ENCODE results near the gene KCNK10. TPM values are rescaled to one million over a fixed set of nuclear protein-coding genes. Genes with fewer than 3 reads are reported as not detected.

The KCNK10 gene
- total and polyA plus RNA-seq, 4 donors = not detected

GRCh38 chr14:88154926-88155325 lies 168.1 kb downstream of the KCNK10 start:
- no peak overlapping the region for H3K4me3 ChIP-seq (ENCODE audit: low read length in 2 of 2)
- ATAC-seq (ENCODE audit: low FRiP score) (no peak), DNase-seq (no peak)
- peaks cover 3% of the 10 kb centered on the region for H3K9me3 ChIP-seq (ENCODE audit: control insufficient read depth, low read length)
- H3K36me3 ChIP-seq (ENCODE audit: control insufficient read depth in 1 of 2, insufficient read depth in 2 of 2, low read length in 1 of 2) = no peaks in the 10 kb centered on the region
- WGBS, 2 donors = 77 to 92% methylated on average over 6 of the region's 6 CpGs
- no peak overlapping the region for H3K27ac ChIP-seq (ENCODE audit: low read depth in 1 of 2, low read length in 2 of 2)
- H3K4me1 ChIP-seq (ENCODE audit: control insufficient read depth in 1 of 2, insufficient read depth in 2 of 2, low read length in 2 of 2) = no peaks in the 10 kb centered on the region
- H3K27me3 ChIP-seq (ENCODE audit: control insufficient read depth in 1 of 2, insufficient read depth in 2 of 2, low read length in 1 of 2) = peaks cover 0 to 2% of the 10 kb centered on the region in 2 donors
- intact Hi-C loops (cut with DNase I) = no loop called here

DNA sequence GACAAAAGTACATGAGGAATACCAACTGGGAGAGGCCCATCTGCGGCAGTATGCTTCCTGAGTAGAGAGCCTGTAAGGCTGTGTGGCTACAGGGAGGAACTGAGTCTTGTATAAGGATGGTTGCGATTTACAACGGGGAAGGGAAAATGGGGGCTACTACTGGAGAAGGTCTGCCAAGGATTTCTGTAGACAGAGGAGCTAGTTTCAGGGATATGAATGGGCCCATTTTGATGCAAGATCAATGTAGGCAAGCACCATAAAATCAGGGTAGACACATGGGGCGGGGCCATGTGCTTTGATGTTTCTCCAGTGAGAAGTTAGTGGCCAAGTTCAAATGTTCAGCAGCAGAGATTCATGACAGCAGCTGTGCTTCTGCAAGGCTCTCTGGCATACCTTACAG lies 168.7 kb downstream of the KCNK10 start:
- ATAC-seq (ENCODE audit: low FRiP score) (no peak), DNase-seq (no peak)
- H3K27ac ChIP-seq (ENCODE audit: low read depth in 1 of 2, low read length in 2 of 2) = no peak overlapping the region
- H3K36me3 ChIP-seq (ENCODE audit: control insufficient read depth in 1 of 2, insufficient read depth in 2 of 2, low read length in 1 of 2) = no peaks in the 10 kb centered on the region
- no peak overlapping the region for H3K4me3 ChIP-seq (ENCODE audit: low read length in 2 of 2)
- H3K4me1 ChIP-seq (ENCODE audit: control insufficient read depth in 1 of 2, insufficient read depth in 2 of 2, low read length in 2 of 2) = no peaks in the 10 kb centered on the region
- peaks cover 3% of the 10 kb centered on the region for H3K9me3 ChIP-seq (ENCODE audit: control insufficient read depth, low read length)
- H3K27me3 ChIP-seq (ENCODE audit: control insufficient read depth in 1 of 2, insufficient read depth in 2 of 2, low read length in 1 of 2) = peaks cover 0 to 2% of the 10 kb centered on the region in 2 donors
- intact Hi-C loops (cut with DNase I) = no loop called here
- 93 to 96% methylated on average over 4 of the region's 4 CpGs for WGBS, 2 donors

DNA sequence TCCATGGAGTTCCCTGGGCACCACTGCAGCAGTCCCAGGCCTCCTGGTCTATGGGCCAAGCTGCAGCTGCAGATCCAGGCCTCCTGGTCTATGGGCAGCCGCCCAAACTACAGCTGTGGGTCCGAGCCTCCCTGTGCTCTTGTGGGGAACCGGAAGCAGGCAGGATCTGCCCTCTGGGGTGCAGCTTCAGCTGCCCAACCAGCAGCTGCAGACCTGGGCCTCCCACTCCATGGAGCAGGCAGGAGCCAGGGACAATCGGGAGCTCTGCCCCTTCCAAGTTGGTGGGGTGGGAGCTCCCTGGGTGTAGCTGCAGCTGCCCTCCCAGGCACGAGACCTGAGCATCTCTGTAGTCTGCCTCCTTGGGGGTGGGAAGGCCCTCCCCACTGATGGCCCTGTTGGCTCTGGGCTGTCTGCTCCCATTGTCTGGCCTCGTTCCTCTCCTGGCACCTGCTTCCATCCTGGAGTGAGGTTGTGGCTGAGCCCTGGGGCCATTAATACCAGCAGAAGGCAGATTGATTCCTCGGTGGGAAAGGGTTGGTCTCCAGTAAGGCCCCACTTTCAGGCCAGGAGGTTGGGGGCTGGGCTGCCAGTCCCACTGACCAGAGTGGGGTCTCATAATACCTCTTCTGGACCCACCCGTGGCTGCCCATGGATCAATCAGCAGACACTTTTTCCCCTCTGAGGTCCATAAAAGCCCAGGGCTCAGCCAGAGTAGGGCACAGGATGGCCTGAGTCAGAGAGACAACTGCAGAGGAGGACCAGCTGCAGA lies 176.0 kb downstream of the KCNK10 start:
- intact Hi-C loops (cut with DNase I) = no loop called here
- DNase-seq (no peak), ATAC-seq (ENCODE audit: low FRiP score) (no peak)
- H3K27me3 ChIP-seq (ENCODE audit: control insufficient read depth in 1 of 2, insufficient read depth in 2 of 2, low read length in 1 of 2) = peaks cover 0 to 1% of the 10 kb centered on the region in 2 donors
- H3K4me3 ChIP-seq (ENCODE audit: low read length in 2 of 2) = no peak overlapping the region
- peaks cover 2% of the 10 kb centered on the region for H3K9me3 ChIP-seq (ENCODE audit: control insufficient read depth, low read length)
- no peaks in the 10 kb centered on the region for H3K36me3 ChIP-seq (ENCODE audit: control insufficient read depth in 1 of 2, insufficient read depth in 2 of 2, low read length in 1 of 2)
- no peak overlapping the region for H3K27ac ChIP-seq (ENCODE audit: low read depth in 1 of 2, low read length in 2 of 2)
- 92 to 95% methylated on average over 8 of the region's 8 CpGs for WGBS, 2 donors
- no peaks in the 10 kb centered on the region for H3K4me1 ChIP-seq (ENCODE audit: control insufficient read depth in 1 of 2, insufficient read depth in 2 of 2, low read length in 2 of 2)

DNA sequence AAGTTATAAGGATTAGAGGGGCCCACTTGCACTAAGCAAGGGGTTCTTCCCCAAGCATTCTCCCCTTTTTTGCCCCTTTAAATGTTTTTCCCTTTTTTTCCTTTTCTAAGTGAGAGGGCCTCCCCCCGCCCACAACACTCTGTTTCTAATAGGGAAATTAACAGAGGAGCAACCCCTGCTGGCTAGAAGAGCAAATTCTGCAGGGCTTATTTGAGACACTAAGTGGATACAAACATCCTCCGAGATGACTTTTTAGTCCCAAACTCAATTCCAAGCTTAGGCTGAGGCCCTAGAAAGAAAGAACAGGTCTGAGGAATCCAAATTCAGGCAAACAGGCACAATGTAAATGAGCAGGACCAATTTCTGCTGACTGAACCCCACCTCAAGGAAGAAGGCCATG lies 179.3 kb downstream of the KCNK10 start:
- no peak for DNase-seq
- Histone ChIP-seq H3K27me3 (ENCODE audit: control insufficient read depth in 1 of 2, insufficient read depth in 2 of 2, low read length in 1 of 2) (no peaks in the 10 kb centered on the region), H3K36me3 (ENCODE audit: control insufficient read depth in 1 of 2, insufficient read depth in 2 of 2, low read length in 1 of 2) (no peaks in the 10 kb centered on the region), H3K27ac (ENCODE audit: low read depth in 1 of 2, low read length in 2 of 2) (no peak overlapping the region), H3K4me1 (ENCODE audit: control insufficient read depth in 1 of 2, insufficient read depth in 2 of 2, low read length in 2 of 2) (no peaks in the 10 kb centered on the region), H3K4me3 (ENCODE audit: low read length in 2 of 2) (no peak overlapping the region), H3K9me3 (ENCODE audit: control insufficient read depth, low read length) (no peaks in the 10 kb centered on the region)
- no peak for ATAC-seq (ENCODE audit: low FRiP score)
- intact Hi-C loops (cut with DNase I) = no loop called here
- 76 to 92% methylated on average over 2 of the region's 2 CpGs for WGBS, 2 donors

- Histone ChIP-seq H3K9me3 (ENCODE audit: control insufficient read depth, low read length) (no peaks in the 10 kb centered on the region), H3K27ac (ENCODE audit: low read depth in 1 of 2, low read length in 2 of 2) (no peak overlapping the region), H3K4me3 (ENCODE audit: low read length in 2 of 2) (no peak overlapping the region), H3K36me3 (ENCODE audit: control insufficient read depth in 1 of 2, insufficient read depth in 2 of 2, low read length in 1 of 2) (no peaks in the 10 kb centered on the region), H3K4me1 (ENCODE audit: control insufficient read depth in 1 of 2, insufficient read depth in 2 of 2, low read length in 2 of 2) (no peaks in the 10 kb centered on the region), H3K27me3 (ENCODE audit: control insufficient read depth in 1 of 2, insufficient read depth in 2 of 2, low read length in 1 of 2) (no peaks in the 10 kb centered on the region)
- WGBS, 2 donors = 65 to 75% methylated on average over 7 of the region's 7 CpGs
- intact Hi-C loops (cut with DNase I) = no loop called here
- DNase-seq = no peak
- ATAC-seq (ENCODE audit: low FRiP score) = no peak
Measured at GRCh38 chr14:88142997-88143396, 180.1 kb downstream of the KCNK10 start.

DNA sequence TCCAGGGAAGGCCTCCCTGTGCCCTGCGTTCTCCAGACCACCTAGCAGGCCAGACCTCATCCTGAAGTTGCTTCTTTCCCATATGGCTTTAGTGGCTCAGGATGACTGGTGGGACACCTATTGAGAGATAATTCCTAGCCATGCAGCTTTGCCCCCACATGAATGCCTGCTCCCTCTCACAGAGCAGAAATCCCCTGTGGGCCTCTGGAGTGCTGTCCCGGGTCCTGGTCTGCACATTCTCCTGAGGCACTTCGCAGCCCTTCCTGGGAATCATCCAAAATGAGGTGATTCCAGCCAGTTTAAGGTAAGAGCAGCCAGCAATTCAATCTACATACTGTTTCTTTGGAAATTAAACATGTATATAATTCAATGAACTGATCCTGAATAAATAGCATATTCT lies 182.2 kb downstream of the KCNK10 start:
- no peak for DNase-seq
- Histone ChIP-seq H3K36me3 (ENCODE audit: control insufficient read depth in 1 of 2, insufficient read depth in 2 of 2, low read length in 1 of 2) (no peaks in the 10 kb centered on the region), H3K4me1 (ENCODE audit: control insufficient read depth in 1 of 2, insufficient read depth in 2 of 2, low read length in 2 of 2) (no peaks in the 10 kb centered on the region), H3K4me3 (ENCODE audit: low read length in 2 of 2) (no peak overlapping the region), H3K27me3 (ENCODE audit: control insufficient read depth in 1 of 2, insufficient read depth in 2 of 2, low read length in 1 of 2) (no peaks in the 10 kb centered on the region), H3K9me3 (ENCODE audit: control insufficient read depth, low read length) (no peaks in the 10 kb centered on the region), H3K27ac (ENCODE audit: low read depth in 1 of 2, low read length in 2 of 2) (no peak overlapping the region)
- ATAC-seq (ENCODE audit: low FRiP score) = no peak
- intact Hi-C loops (cut with DNase I) = no loop called here
- WGBS, 2 donors = 66 to 82% methylated on average over 3 of the region's 3 CpGs

DNA sequence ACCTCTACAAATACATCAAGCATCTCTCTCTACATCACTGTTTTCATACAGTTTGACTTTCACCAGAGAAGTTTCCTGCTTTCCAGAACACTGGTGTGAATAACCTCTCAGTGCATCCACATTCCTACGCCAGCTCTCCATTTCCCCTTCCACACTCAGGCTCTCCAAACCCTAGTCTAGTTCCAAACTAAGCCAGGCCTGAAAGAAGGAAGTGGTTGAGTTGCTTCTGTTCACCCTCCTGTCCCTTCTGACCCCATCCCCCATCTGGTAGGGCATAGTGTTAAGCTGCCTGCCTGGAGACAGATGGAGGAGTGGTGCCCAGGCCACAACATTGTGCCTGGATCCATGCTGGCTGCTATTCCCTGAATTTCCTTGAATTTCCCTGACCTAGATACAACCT lies 185.7 kb downstream of the KCNK10 start:
- no peaks in the 10 kb centered on the region for H3K27me3 ChIP-seq (ENCODE audit: control insufficient read depth in 1 of 2, insufficient read depth in 2 of 2, low read length in 1 of 2)
- H3K4me1 ChIP-seq (ENCODE audit: control insufficient read depth in 1 of 2, insufficient read depth in 2 of 2, low read length in 2 of 2) = no peaks in the 10 kb centered on the region
- WGBS, 2 donors = 91 to 92% methylated on average over 1 of the region's 1 CpG
- DNase-seq = no peak
- H3K36me3 ChIP-seq (ENCODE audit: control insufficient read depth in 1 of 2, insufficient read depth in 2 of 2, low read length in 1 of 2) = no peaks in the 10 kb centered on the region
- ATAC-seq (ENCODE audit: low FRiP score) = no peak
- no peak overlapping the region for H3K27ac ChIP-seq (ENCODE audit: low read depth in 1 of 2, low read length in 2 of 2)
- intact Hi-C loops (cut with DNase I) = no loop called here
- H3K4me3 ChIP-seq (ENCODE audit: low read length in 2 of 2) = no peak overlapping the region
- H3K9me3 ChIP-seq (ENCODE audit: control insufficient read depth, low read length) = peaks cover 4% of the 10 kb centered on the region

Other genes with a start within 250 kb of the KCNK10 start
- 10 to 100 TPM in 1 of 2 donors, 1 to 10 TPM in 1; 7.1 to 17.7 TPM for gene SPATA7, start 62.4 kb upstream of the KCNK10 start, total RNA-seq
- gene SPATA7, start 62.4 kb upstream of the KCNK10 start, polyA plus RNA-seq = 10 to 100 TPM in 1 of 2 donors, 1 to 10 TPM in 1; 5.5 to 14.7 TPM
- 10 to 100 TPM; 45.8 to 53.7 TPM for gene PTPN21, start 231.7 kb upstream of the KCNK10 start, total RNA-seq
- gene PTPN21, start 231.7 kb upstream of the KCNK10 start, polyA plus RNA-seq = 10 to 100 TPM; 15.6 to 26.4 TPM
- 10 to 100 TPM; 46.7 to 55.1 TPM for gene ZC3H14, start 239.8 kb upstream of the KCNK10 start, total RNA-seq
- gene ZC3H14, start 239.8 kb upstream of the KCNK10 start, polyA plus RNA-seq = 10 to 100 TPM; 16.0 to 35.9 TPM

All from aorta (tissue), 5 donors.